Naive thymus-derived CD8-positive, alpha-beta T cell (primary cell): ENCODE data around the gene CLK3. TPM values are rescaled to one million over a fixed set of nuclear protein-coding genes. Genes with fewer than 3 reads are reported as not detected.

Source experiments
- ATAC-seq, 2 donors: fragments of 150-1000 bp; cut with Tn5 transposase in 1 of 2; sonication (Bioruptor Pico), chemical (Tn5 transposase) in 1 of 2; 1 replicate in 1 of 2; 2 replicates in 1 of 2; pipeline ENCODE4 v1.10.0; 2021; ENCODE audit warnings: mild to moderate bottlenecking in 2 of 2, moderate library complexity in 2 of 2
- POLR2A ChIA-PET: fragments of 350-600 bp; sonication (Branson Sonifier 250); formaldehyde crosslinking; loops from one replicate; lab custom pipeline; 2021; ENCODE audit warnings: antibody characterized with exemption; lab: Charles Lee
- DNase-seq, 10 donors: peaks; one replicate each; pipeline versions ENCODE4 v3.0.0 to v3.0.0-alpha.2; 2020 to 2022
- H3K27ac Mint-ChIP-seq, 10 donors: one replicate each; pipeline ENCODE4 v1.8.0; 2020 to 2022; ENCODE audit warnings: mild to moderate bottlenecking in 10 of 10, mixed read lengths in 10 of 10, moderate library complexity in 4 of 10, inconsistent platforms in 1 of 10
- H3K27me3 Mint-ChIP-seq, 5 donors: one replicate each; pipeline ENCODE4 v1.8.0; 2021 to 2022; ENCODE audit warnings: mixed read lengths in 5 of 5
- H3K36me3 Mint-ChIP-seq, 3 donors: one replicate each; pipeline ENCODE4 v1.8.0; 2020 to 2022; ENCODE audit warnings: mixed read lengths in 3 of 3, mild to moderate bottlenecking in 2 of 3, inconsistent platforms in 1 of 3
- H3K4me1 Mint-ChIP-seq, 4 donors: one replicate each; pipeline ENCODE4 v1.8.0; 2021 to 2022; ENCODE audit warnings: mixed read lengths in 4 of 4
- H3K4me3 Mint-ChIP-seq, 10 donors: one replicate each; pipeline ENCODE4 v1.8.0; 2020 to 2022; ENCODE audit warnings: mild to moderate bottlenecking in 10 of 10, mixed read lengths in 10 of 10, moderate library complexity in 6 of 10, inconsistent platforms in 1 of 10
- H3K9me3 Mint-ChIP-seq, 9 donors: one replicate each; pipeline ENCODE4 v1.8.0; 2020 to 2022; ENCODE audit warnings: mixed read lengths in 9 of 9, mild to moderate bottlenecking in 3 of 9, inconsistent platforms in 1 of 9, moderate library complexity in 1 of 9
- polyA plus RNA-seq, 3 donors: library from polyadenylated mRNA; unstranded; fragments of 300-500 nt; fragmentation: Illumina TruSeq; gene quantifications; one replicate each; pipeline ENCODE4 v1.2.3, GENCODE V29; 2021
- total RNA-seq, 8 experiments: library from RNA in 2 of 8; stranded (reverse) in 2 of 8; gene quantifications; one replicate each; pipeline ENCODE4 v1.2.3 and lab custom pipeline; 2021 to 2026

The CLK3 gene
- total and polyA plus RNA-seq, 5 experiments from 2014 or later: 49.0 to 227 (median 92.8) TPM

DNA sequence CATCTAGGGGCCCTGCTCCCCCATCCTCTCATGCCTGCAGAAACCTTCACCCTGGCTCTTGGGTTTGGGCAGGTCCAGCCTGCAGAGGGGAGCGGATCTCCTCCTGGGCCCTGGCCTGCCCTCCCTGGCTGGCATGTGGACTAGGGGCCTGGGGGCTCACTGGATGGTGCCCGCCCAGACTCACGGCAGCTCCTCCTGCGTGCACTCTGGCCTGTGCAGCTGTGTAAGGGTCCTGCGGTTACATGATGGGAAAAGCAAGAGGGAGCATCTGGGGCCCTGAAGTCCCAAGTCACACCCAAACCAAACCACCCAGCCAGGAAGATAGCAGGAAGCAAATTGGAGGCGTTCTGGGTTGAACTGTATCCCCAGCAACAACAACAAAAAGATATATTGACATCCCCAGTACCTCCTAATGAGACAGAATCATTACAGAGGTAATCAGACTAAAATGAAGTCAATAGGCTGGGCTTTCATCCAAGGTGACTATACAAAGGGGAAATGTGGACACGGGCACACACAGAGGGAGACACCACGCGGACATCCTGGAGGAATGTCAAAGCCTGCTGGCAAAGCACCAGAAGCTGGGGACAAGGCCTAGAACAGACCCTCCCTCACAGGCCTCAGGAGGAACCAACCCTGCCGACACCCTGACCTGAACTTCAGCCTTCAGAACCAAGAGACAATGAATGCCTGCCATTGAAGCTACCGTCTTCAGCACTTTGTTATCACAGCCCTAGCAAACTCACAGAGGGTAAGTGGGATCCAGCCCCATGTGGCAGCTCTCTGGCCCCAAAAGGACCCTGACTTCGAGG lies 10.4 kb upstream of the CLK3 start:
- POLR2A ChIA-PET: no interaction called here

DNA sequence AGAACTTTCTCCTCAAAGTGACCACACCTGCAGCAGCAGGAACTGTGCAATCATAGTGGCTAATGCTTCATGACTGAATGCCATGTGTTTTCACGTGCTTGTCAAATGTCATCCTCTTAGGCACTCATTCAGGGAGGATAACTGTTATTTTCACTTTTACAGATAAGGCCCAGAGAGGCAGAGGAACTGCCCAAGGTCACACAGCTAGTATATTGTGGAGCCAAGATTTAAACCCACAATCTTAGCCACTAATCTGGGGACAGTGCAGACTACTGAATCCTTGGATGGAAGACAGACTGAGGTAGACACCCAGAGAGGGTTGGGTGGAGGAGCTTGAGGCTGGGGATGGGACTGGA lies 9.9 kb upstream of the CLK3 start:
- no peaks in the 10 kb centered on the region for H3K36me3 Mint-ChIP-seq
- H3K27ac Mint-ChIP-seq: no peak overlapping the region
- no peak for DNase-seq
- no peaks in the 10 kb centered on the region for H3K9me3 Mint-ChIP-seq
- POLR2A ChIA-PET: no interaction called here
- no peak overlapping the region for H3K4me3 Mint-ChIP-seq
- no peaks in the 10 kb centered on the region for H3K27me3 Mint-ChIP-seq
- peaks cover 0 to 7% (median 3%) of the 10 kb centered on the region in 4 donors for H3K4me1 Mint-ChIP-seq
- no peak for ATAC-seq

More for the DNA sequence above, 10.4 kb upstream of the CLK3 start:
- ATAC-seq (no peak), DNase-seq (no peak)
- H3K27ac Mint-ChIP-seq: peak overlapping the region in 1 of 10 donors; percentile 31
- no peaks in the 10 kb centered on the region for H3K9me3 Mint-ChIP-seq
- H3K36me3 Mint-ChIP-seq: no peaks in the 10 kb centered on the region
- peaks cover 0 to 7% (median 4%) of the 10 kb centered on the region in 4 donors for H3K4me1 Mint-ChIP-seq
- H3K4me3 Mint-ChIP-seq: no peak overlapping the region
- H3K27me3 Mint-ChIP-seq: no peaks in the 10 kb centered on the region

DNA sequence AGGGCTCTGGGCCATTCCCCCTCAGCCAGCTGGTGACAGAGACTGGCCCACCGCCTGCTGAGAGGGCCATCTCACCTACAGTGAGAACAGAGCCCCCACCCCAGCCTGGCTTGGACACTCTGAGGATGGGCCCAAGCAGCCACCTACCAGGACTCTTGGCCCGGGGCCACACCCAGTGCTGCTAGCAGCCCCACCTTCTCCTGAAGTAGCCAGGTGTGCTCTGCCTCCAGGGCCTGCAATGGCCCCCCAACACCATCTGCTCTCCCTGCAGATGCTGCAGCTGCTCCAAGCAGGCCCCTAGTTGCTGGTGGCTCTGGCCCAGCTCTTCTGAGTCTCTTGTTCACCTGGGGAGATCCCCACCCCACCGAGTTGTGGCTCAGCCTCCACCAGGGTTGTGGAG lies 6.8 kb upstream of the CLK3 start:
- H3K9me3 Mint-ChIP-seq: no peaks in the 10 kb centered on the region
- no peaks in the 10 kb centered on the region for H3K36me3 Mint-ChIP-seq
- peaks cover 0 to 4% (median 0%) of the 10 kb centered on the region in 4 donors for H3K4me1 Mint-ChIP-seq
- POLR2A ChIA-PET: no interaction called here
- H3K27ac Mint-ChIP-seq: no peak overlapping the region
- no peak overlapping the region for H3K4me3 Mint-ChIP-seq
- no peaks in the 10 kb centered on the region for H3K27me3 Mint-ChIP-seq
- ATAC-seq (no peak), DNase-seq (no peak)

DNA sequence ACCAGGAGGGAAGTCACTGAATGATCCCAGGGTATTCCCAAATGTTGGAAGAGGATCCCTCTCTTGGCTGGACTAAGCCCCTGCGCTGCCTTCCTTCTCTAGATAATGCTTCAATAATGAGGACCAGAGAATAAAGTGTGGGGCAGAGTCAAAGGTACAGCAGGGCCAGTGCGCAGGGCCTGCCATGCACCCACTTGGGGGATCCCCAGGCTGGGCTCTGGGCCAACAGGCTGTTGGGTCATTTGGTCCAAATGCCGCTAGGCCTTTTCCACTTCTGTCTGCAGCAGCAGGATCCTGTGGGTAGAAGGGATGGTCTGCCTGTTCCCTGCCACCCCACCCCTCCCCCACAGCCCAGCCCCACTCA lies 5.7 kb upstream of the CLK3 start:
- Mint-ChIP-seq H3K27ac (no peak overlapping the region), H3K9me3 (no peaks in the 10 kb centered on the region), H3K4me3 (no peak overlapping the region), H3K4me1 (peaks cover 0 to 4% (median 1%) of the 10 kb centered on the region in 4 donors), H3K36me3 (no peaks in the 10 kb centered on the region), H3K27me3 (no peaks in the 10 kb centered on the region)
- POLR2A ChIA-PET: no interaction called here
- no peak for DNase-seq
- no peak for ATAC-seq

DNA sequence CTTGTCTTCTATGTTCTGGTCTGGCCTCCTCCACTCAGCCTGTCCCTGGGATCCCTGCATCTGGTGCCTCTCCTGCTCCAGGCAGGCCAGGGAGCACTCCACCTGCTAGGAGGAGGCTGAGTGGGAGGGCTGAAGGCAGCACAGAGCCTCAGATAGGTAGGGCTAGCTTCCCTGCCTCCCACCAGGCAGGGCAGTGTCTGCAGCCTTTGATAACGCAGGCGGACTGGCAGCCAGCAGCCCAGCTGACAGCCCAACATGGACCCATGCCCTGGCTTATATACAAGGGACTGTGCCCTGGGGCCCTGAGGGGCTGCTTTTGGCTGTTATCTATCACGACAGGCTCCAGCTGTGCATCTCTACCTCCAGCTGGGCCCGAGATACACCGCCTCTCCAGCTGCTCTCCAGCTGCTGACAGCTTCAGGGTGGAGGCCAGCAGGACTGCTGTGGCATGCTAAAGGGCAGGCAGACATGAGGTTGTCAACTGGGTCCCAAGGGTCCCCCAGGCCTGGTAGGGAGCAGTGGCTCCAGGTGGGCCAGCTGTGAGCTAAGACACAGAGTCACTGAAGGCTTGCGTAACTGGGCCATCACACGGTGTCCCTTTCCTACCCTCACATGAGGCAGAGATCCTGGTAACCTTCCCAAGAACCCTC lies 5.2 kb upstream of the CLK3 start:
- H3K4me1 Mint-ChIP-seq: peaks cover 0 to 2% (median under 1%) of the 10 kb centered on the region in 4 donors
- no peaks in the 10 kb centered on the region for H3K9me3 Mint-ChIP-seq
- no peaks in the 10 kb centered on the region for H3K27me3 Mint-ChIP-seq
- ATAC-seq (no peak), DNase-seq (no peak)
- no peaks in the 10 kb centered on the region for H3K36me3 Mint-ChIP-seq
- no peak overlapping the region for H3K4me3 Mint-ChIP-seq
- no peak overlapping the region for H3K27ac Mint-ChIP-seq
- POLR2A ChIA-PET: interaction anchor here (12.7 kb wide), 1 partner anchor 19 kb away, joined by 193 read pairs; no protein-coding TSS in a partner anchor

DNA sequence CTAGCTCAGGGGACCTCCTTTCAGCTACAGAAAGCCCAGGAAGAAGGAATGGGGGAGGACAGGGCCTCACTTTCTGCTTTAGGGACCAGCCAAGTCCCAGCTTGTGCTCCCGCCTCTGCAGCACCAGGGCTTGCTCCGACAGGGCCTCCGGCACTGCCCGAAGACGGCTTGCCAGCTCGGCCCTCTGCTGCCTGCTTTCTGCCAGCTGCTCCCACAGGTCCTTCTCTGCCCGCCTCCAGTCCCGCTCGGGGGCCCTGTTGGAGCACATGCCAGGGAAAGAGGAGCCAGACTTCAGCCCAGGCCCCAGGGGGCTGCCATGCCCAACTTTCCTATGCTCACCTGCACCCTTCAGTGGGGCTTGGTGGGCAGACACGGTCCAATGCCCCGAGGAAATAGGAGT lies 4.3 kb upstream of the CLK3 start:
- ATAC-seq: no peak
- Mint-ChIP-seq H3K4me3 (no peak overlapping the region), H3K27ac (no peak overlapping the region), H3K4me1 (peaks cover under 1 to 2% (median 2%) of the 10 kb centered on the region in 4 donors), H3K27me3 (no peaks in the 10 kb centered on the region), H3K36me3 (no peaks in the 10 kb centered on the region), H3K9me3 (no peaks in the 10 kb centered on the region)
- POLR2A ChIA-PET: interaction anchor here (12.7 kb wide), 1 partner anchor 18 kb away, joined by 193 read pairs; no protein-coding TSS in a partner anchor
- no peak for DNase-seq

DNA sequence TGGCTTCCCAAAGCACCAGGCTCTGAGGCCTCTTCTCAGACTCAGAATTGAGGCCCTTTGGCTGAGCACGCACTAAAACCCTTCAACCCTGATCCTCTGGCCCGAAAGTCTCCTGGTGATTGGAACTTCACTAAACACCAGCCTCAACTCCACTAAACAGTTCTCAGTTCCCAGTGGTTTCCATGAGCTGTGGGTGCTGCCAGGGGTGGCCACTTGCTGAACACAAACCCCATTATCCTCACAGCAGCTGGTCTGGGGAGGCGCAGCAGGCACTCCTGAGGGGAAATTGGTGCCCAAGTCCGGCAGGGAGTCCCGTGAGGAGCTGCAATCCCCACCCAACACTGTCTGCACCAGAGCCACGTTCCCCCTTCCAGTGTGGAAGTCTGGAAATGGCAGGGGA lies 3.8 kb upstream of the CLK3 start:
- DNase-seq (no peak), ATAC-seq (no peak)
- H3K4me3 Mint-ChIP-seq: no peak overlapping the region
- H3K4me1 Mint-ChIP-seq: peaks cover 4 to 7% (median 6%) of the 10 kb centered on the region in 4 donors
- no peaks in the 10 kb centered on the region for H3K9me3 Mint-ChIP-seq
- no peaks in the 10 kb centered on the region for H3K27me3 Mint-ChIP-seq
- no peak overlapping the region for H3K27ac Mint-ChIP-seq
- POLR2A ChIA-PET: interaction anchor here (0.8 to 12.7 kb wide), 2 partner anchors 13 to 17 kb away, joined by 3 to 193 read pairs; no protein-coding TSS in a partner anchor
- no peaks in the 10 kb centered on the region for H3K36me3 Mint-ChIP-seq

DNA sequence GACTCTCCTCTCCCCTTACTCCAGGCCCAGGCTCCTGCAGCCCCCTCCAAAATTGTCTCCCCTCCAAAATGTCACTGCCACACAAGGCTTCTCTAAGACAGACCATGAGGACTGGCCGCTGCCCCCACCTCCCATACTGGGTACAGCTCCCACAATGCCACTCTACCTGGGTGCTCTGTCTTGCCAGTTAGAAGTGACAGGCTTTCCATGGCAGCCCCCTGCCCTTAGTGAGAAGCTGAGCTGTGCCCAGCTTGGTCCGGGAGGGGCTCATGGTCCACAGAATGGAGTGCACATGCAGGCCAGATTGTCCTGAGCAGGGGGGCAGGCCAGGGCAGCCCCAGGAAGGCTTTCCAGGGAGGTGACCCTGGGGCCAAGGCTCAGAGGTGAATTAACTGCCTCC lies 3.0 kb upstream of the CLK3 start:
- DNase-seq: no peak
- Mint-ChIP-seq H3K36me3 (peaks cover 0 to under 1% (median 0%) of the 10 kb centered on the region in 3 donors), H3K4me3 (peak overlapping the region in 9 of 10 donors; percentile 5 to 68 (median 50)), H3K27ac (peak overlapping the region in 9 of 10 donors; percentile 51 to 94 (median 74)), H3K27me3 (no peaks in the 10 kb centered on the region), H3K9me3 (no peaks in the 10 kb centered on the region), H3K4me1 (peaks cover 8 to 15% (median 14%) of the 10 kb centered on the region in 4 donors)
- ATAC-seq: no peak
- POLR2A ChIA-PET: interaction anchor here (0.8 to 12.7 kb wide), 3 partner anchors 14 to 71 kb away, joined by 3 to 193 read pairs (median 51); partner anchors contain the start of gene ARID3B

DNA sequence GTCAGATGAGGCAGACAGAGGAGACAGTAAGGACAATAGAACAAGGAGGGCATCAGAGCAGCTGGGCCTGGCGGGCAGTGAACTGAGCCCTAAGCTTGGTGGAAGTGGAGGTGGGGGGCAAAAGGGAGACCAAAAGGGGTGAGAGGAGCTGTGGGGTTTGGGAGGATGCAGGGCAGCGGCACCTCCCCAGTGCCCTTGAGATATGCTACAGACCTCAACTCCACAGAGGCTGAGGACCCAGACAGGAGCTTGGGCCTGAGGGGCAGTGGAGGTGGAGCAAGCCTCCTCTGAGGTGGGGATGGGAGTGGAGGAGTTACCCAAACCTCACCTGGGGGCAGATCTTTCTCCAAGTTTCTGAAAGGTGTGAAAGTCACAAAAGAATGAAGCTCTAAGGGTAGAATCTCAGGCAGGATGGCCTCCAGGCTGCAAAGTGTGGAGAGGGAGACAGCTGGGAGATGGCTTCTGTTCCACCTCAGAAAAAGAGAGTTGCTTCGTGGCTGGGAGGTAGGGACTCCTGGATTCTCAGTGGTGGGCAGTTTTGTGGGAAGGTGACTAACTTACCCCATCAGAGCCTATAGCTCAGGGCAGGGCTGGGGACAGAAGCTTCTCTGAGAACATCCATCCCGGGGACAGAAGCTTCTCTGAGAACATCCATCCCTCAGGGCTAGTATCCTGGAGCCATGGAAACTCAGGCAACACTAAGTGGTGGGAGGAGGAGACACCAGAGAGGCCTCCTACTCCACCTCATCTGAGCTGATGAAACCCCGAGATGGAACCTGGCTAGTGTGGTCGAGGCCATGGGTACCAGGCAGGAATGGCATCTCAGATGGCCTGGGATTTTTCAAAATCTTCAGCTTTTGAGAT lies 2.3 kb upstream of the CLK3 start:
- Mint-ChIP-seq H3K27me3 (no peaks in the 10 kb centered on the region), H3K4me1 (peaks cover 13 to 22% (median 21%) of the 10 kb centered on the region in 4 donors), H3K9me3 (no peaks in the 10 kb centered on the region), H3K36me3 (peaks cover 0 to 4% (median 0%) of the 10 kb centered on the region in 3 donors), H3K27ac (peak overlapping the region; percentile 61 to 94 (median 75)), H3K4me3 (peak overlapping the region; percentile 3 to 88 (median 55))
- ATAC-seq: no peak
- DNase-seq: no peak
- POLR2A ChIA-PET: interaction anchor here (0.7 to 12.7 kb wide), 6 partner anchors 15 to 174 kb away, joined by 3 to 193 read pairs (median 34); partner anchors contain the start of gene ARID3B

DNA sequence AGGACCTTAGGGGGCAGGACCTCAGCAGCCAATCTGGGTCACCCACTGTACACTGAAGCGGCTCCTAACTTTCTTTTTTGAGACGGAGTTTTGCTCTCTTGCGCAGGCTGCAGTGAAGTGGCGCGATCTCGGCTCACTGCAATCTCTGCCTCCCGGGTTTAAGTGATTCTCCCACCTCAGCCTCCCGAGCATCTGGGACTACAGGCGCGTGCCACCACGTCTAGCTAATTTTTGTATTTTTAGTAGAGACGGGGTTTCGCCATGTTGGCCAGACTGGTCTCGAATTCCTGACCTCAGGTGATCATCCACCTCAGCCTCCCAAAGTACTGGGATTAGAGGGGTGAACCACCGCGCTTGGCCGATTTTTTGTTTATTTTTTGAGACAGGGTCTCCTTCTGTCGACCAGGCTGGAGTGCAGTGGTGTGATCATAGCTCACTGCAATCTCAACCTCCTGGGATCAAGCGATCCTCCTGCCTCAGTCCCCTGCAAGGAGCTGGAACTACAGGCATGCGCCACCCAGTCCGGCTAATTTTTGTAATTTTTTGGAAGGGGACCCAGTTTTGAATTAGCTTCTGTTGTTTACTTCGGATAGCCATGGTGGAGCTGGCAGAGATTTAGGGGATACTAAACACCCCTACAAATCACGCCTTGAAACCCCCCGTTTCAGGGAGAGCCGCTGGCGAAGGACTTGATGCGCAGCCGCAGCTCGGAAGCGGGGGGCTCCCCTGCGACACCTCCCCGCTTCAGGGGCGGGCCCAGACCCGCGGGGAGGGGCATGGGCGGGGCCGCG lies 1.5 kb upstream of the CLK3 start:
- no peak for ATAC-seq
- Mint-ChIP-seq H3K4me3 (peak overlapping the region; percentile 33 to 95 (median 67)), H3K27ac (peak overlapping the region; percentile 53 to 92 (median 80)), H3K27me3 (no peaks in the 10 kb centered on the region), H3K36me3 (peaks cover 0 to 9% (median 0%) of the 10 kb centered on the region in 3 donors), H3K4me1 (peaks cover 13 to 30% (median 29%) of the 10 kb centered on the region in 4 donors), H3K9me3 (no peaks in the 10 kb centered on the region)
- peak in 1 of 10 donors; percentile 53 for DNase-seq
- POLR2A ChIA-PET: interaction anchor here (0.7 to 12.7 kb wide), 15 partner anchors 15 to 641 kb away, joined by 3 to 193 read pairs (median 6); partner anchors contain the start of genes ARID3B, CSK, SEMA7A and UBL7

DNA sequence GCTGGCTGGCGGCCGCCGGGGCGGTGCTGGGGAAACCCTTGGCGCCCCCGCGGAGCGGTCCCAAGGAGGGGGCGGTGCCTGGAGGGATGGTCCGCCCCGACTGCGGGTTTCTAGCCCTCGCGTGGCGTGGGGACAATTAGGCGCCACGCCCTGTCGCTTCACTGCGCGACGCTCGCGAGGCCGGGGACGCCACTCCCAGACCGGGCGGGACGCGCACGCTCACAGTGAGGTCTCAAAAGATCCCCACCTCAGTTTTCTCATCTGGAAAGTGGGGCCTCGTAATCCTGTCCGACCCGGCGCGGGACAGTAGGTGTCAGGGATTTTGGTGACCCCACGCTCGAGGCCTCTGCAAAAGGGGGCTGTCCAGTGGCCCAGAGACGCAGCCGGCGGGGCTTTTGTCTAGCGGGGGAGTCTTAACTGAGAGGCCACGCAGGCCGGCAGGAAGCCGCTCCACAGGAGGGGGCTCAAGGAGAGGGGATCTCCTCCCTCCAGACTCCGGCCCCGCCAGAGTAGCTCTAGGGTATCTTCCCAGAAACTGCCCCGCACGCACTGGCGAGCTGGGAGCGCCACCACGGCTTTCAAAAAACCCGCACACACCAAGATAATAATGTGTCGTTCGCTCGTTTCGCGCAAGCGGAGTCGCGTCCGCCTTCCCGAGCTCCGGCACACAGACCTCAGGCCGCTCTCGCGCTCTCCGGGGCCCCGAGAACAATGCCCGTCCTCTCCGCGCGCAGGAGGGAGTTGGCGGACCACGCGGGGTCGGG lies 710 bp upstream of the CLK3 start:
- DNase-seq (peak; percentile 88 to 98 (median 94)), ATAC-seq (peak; percentile 64 to 68)
- POLR2A ChIA-PET: interaction anchor here (0.6 to 12.7 kb wide), 18 partner anchors 14 to 839 kb away, joined by 3 to 193 read pairs (median 5); partner anchors contain the start of genes ARID3B, CSK, FAM219B and SEMA7A
- H3K9me3 Mint-ChIP-seq: no peaks in the 10 kb centered on the region
- peaks cover 16 to 38% (median 35%) of the 10 kb centered on the region in 4 donors for H3K4me1 Mint-ChIP-seq
- H3K4me3 Mint-ChIP-seq: peak overlapping the region; percentile 86 to 97 (median 92)
- peak overlapping the region; percentile 82 to 99 (median 97) for H3K27ac Mint-ChIP-seq
- H3K36me3 Mint-ChIP-seq: peaks cover 0 to 17% (median 0%) of the 10 kb centered on the region in 3 donors
- H3K27me3 Mint-ChIP-seq: no peaks in the 10 kb centered on the region
